ENCODE measurements around the gene UBE2K.

GRCh38 chr4:39821951-39822350, 124.0 kb downstream of the UBE2K start:
- no peak for TF ChIP-seq SETDB1 (CRISPR knock-in tag; IDR thresholded peaks at IDR 0.05; ENCODE audit: borderline replicate concordance)
- no peak for TF ChIP-seq ZNF260 (CRISPR knock-in tag; IDR thresholded peaks at IDR 0.05; ENCODE audit: borderline replicate concordance, low read depth)
- TF ChIP-seq ZBTB1 (CRISPR knock-in tag; IDR thresholded peaks at IDR 0.05; ENCODE audit: borderline replicate concordance) = no peak
- no peak for TF ChIP-seq KAT8 (CRISPR knock-in tag; IDR thresholded peaks at IDR 0.05)
- TF ChIP-seq TCF7L2 (IDR thresholded peaks at IDR 0.05; ENCODE audit: low read depth, low read length) = no peak
- no peak for TF ChIP-seq EEA1 (CRISPR knock-in tag; IDR thresholded peaks at IDR 0.05; ENCODE audit: borderline replicate concordance)
- TF ChIP-seq ZNF263 (CRISPR knock-in tag; IDR thresholded peaks at IDR 0.05) = no peak
- TF ChIP-seq ZZZ3 (CRISPR knock-in tag; IDR thresholded peaks at IDR 0.05; ENCODE audit: borderline replicate concordance) = no peak
- no peak for TF ChIP-seq ZFP36L2 (CRISPR knock-in tag; IDR thresholded peaks at IDR 0.05)
- TF ChIP-seq, protein P1, sequence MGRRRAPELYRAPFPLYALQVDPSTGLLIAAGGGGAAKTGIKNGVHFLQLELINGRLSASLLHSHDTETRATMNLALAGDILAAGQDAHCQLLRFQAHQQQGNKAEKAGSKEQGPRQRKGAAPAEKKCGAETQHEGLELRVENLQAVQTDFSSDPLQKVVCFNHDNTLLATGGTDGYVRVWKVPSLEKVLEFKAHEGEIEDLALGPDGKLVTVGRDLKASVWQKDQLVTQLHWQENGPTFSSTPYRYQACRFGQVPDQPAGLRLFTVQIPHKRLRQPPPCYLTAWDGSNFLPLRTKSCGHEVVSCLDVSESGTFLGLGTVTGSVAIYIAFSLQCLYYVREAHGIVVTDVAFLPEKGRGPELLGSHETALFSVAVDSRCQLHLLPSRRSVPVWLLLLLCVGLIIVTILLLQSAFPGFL (CRISPR knock-in tag; IDR thresholded peaks at IDR 0.05) = no peak
- no peak for TF ChIP-seq FOXA1 (IDR thresholded peaks at IDR 0.05)
- TF ChIP-seq FOXA1 (CRISPR knock-in tag; IDR thresholded peaks at IDR 0.05) = no peak
- no peak for TF ChIP-seq THAP8 (CRISPR knock-in tag; IDR thresholded peaks at IDR 0.05; ENCODE audit: borderline replicate concordance)
- TF ChIP-seq AHR (CRISPR knock-in tag; IDR thresholded peaks at IDR 0.05) = no peak

Measured in HepG2 (cell line).